GM19372 (cell line): Measurements from ENCODE around the gene GRHL3.

Experiments used
- ATAC-seq: cut with Tn5 transposase; IDR thresholded peaks from one replicate; pipeline ENCODE4 v1.9.1; 2021; ENCODE audit warnings: mild to moderate bottlenecking, low read depth, moderate library complexity; ENCODE audit not compliant: unreplicated experiment

Gene GRHL3

DNA sequence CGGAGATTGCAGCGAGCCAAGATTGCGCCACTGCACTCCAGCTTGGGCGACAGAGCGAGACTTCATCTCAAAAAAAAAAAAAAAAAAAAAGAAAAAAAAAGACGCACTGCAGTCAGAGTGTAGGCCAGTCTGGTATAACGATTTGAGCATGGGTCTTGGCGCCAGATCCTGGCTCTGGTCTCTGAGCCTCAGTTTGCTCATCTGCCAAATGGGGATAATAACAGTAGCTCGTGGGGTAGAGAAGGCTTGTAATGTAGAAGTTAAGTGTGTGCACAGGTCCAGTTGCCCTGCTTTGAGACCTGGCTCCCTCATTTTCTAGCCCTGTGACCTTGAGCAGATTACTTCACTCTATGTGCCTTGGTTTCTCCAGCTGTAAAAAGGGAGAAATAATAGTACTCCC is 26.3 kb upstream of the GRHL3 start:
- ATAC-seq: no peak

DNA sequence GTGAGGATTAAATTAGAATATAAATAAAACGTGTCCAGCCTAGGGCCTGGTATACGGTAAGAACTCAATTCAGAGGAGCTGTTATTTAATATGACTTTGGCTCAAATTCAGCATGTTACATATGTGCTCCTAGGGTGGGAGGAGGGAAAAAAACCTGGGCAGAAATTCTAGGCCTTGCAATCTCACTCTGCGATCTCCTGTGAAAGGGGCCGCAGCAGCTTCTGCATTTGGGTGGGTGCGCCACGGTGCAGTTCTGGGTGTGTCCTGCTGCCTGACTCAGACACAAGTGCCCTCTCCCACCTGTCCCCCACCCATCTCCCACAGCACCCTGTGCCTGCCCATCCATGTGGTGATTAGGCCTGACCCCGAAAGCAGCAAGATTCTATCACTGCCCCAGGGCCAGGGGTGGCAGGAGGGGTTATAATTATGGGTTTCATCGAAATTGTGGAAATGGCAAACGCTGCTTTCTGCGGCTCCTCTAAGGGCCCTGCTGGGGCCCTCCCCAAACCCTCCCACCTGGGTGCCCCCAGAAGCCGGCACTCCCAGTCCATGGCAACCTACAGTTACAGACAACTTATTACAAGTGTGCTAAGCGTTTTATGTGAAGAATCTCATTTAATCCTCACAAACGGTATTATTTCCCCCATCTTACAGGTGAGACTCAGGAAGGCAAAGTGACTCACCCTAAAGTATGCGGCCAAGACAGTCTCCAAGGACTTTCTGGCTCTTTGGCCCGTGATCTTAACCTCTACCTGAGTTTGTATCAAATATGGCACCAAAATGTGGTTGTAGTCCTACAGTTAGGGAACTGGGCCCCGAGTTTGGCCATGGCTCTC is 25.5 kb upstream of the GRHL3 start:
- ATAC-seq: no peak

DNA sequence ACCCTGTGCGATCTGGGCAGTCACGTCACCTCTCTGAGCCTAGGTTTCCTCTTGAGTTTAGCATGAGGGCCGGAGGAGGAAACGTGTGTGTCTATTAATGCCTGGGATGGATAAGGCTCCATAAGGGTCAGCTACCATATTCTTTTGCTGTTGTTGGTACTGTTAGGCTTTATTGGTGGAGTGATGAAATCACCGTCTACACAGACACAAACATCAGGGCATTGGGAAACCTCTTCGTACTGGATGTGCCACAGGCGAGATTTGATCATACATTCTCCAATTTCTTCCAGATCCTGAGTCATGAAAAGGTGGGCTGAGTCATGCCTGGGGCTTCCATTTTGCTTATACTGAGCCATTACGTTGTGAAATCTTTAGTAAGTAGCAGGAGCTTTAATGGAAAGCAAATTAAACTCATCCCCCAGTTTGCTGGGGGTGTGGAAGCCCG is 24.9 kb upstream of the GRHL3 start:
- ATAC-seq: no peak

DNA sequence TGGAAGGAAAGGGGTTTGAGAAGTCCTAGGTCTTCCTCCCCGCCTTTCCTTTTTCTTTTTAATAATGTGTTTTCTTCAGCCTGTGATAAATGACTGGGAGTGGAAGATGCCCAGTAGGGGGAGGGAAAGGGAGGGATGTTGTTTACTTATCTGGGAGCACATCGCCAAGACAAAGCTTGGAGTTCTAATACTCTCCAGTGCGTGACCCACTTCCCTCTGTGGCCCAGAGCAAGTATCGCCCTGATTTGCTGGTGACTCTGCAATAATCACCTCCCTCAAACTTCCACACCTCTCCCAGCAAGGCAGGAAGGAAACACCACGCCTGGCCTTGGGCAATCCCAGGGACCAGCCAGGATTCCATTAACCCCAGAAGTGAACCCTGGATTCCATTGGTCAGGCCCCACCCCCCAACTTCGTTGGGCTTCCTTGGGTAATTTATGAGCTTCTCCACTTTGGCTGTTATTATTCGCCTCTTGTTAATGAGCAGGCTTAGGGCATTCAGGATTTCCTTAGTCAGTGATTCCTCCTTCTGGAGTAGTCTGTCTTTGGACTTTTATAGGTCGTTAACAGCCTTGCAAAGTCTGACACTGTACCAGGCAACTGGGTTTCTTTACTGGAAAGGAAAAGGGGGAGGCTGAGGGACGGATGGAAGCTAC is 24.3 kb upstream of the GRHL3 start:
- ATAC-seq: no peak

DNA sequence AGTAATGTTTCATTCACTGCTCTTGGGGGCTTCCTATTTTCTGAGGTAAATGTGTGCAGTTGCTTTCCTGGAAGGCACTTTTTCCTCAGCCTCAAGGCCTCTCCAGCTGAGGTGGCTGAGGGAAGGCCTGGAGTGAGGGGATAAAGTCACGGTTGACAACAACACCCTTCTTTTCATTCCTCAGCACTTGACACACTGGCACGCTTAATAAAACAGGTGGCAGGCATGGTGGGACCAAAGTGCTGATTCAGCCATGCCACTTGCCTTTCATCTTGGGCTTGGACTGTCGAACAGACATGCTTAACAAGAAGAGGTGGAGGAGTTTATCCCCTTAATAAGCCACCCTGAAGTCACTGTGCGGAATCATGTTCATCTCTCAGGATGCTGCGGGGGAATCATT is 23.6 kb upstream of the GRHL3 start:
- no peak for ATAC-seq

DNA sequence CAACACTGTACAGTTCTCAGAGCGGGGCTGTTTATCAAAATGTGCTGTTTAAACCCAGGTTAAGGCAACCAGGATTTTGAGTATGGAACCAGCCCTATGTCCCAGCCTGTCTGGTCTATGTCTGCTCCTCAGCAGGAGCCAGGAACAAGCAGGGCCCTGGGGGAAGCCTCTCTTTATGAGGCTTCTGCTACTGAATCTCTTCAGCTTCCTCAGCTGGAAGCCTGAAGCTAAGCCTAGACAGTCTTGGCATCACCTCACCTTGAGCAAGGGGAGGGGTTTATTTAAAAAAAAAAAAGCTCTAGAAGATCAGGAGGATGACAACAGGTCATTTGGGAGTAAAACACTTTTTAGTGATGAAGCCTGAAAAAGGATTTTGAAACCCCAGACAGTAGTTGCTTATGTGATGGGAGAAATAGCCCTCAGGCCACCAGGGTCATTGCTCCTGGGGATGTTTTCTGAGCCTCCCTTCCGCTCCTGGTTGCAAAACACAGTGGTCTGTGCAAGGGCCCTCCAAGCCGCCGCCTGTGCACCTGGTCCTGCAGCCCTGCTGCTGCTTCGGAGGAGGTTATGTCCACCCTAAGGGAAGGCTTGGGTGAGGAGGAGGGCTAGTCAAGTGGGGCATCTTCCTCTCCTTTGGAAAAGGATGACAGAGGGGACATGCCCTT is 21.8 kb upstream of the GRHL3 start:
- no peak for ATAC-seq

DNA sequence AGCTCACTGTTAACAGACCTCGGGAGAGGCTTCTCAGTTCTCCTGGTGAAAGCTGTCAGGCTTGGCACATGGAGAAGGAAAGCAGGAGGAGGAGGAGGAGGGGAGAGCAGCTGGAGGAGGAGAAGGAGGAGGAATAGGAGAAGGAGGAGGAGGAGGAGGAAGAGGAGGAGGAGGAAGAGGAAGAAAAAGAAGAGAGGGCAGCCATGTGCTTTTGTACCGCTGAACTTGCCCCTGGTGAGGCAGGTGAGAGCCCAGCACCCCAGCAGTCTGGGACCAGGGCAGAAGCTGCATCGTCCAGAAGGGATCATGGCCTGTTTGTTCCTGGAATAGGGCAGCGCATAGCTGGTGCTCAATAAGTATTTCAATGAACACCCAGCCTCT is 21.3 kb upstream of the GRHL3 start:
- no peak for ATAC-seq

DNA sequence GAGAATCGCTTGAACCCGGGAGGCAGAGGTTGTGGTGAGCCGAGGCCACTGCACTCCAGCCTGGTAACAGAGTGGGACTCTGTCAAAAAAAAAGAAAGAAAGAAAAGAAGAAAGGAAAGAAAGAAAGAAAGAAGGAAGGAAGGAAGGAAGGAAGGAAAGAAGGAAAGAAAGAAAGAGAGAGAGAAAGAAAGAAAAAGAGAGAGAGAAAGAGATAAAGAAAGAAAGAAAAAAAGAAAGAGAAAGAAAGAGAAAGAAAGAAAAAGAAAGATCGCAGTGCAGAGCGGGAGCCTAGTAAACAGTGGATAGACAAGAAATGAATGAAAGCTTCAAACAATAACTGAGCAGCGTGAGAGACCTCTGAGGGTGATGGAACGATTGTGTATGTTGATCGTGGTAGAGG is 20.6 kb upstream of the GRHL3 start:
- no peak for ATAC-seq

DNA sequence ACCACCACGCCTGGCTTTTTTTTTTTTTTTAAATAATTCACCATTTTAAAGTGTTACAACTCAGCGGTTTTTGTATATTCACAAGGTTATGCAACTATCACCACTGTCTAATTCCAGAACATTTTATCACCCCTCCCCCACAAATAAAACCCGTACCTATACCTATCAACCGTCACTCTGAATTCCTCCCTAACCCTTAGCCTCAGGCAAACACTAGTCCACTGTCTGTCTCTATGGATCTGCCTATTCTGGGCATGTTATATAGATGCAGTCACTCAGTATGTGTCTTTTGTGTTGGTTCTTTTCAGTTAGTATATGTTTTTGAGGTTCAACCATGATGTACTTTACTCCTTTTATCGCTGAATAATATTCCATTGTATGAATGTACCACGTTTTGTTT is 19.3 kb upstream of the GRHL3 start:
- ATAC-seq: no peak

DNA sequence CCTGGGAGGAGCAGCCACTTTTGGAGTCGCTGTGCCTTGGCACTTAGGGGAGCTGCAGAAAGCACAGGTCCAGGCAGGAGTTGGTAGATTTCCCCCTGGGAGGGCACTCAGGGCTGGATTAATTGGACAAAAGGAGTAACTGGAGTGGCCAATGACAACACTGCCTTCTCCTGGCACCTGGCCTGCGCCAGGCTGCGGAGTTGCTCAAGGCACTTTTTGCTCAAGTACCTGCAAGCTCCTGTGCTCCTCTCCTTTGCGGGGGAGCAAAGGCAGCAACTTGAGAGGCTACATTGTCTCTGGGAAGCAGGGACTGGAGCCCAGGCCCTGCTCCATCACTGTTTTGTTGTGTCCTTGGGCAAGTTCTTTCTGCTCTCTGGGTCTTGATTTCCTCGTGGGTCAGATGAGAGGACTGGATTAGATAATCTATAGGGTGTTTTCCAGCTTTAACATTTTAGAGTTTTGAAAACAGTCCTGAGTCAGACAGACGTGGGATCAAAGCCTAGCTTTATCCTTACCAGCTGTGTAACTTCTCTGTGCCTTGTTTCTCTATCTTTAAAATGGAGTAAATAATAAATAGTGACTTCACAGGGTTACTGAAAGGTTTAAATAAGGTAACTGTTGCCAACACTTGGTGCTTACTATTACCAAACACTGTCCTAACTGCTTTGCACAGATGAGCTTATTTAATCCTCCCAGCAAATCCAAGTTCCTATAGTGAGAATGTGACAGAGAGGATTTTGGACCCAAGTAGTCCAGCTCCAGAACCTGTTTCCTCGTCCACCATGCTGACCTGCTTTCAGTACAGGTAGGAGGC is 18.0 kb upstream of the GRHL3 start:
- ATAC-seq: no peak

DNA sequence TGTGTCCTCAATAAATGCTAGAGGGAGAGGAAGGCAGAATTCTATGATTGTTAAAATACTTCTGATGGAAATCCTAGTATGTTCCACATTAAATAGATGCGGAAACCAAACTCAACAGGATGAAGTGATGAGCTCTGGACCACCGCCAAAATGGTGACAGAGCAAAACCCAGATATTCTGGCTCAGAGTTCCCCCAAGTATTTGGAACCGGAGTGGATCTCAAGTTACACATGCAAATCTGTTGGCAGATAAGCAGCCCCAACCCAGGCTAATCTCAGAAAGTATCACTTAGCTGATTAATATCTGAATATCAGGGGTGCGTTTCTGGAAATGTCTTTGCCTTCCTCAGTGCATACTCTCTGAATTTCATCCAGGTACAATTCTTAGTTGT is 17.4 kb upstream of the GRHL3 start:
- no peak for ATAC-seq

DNA sequence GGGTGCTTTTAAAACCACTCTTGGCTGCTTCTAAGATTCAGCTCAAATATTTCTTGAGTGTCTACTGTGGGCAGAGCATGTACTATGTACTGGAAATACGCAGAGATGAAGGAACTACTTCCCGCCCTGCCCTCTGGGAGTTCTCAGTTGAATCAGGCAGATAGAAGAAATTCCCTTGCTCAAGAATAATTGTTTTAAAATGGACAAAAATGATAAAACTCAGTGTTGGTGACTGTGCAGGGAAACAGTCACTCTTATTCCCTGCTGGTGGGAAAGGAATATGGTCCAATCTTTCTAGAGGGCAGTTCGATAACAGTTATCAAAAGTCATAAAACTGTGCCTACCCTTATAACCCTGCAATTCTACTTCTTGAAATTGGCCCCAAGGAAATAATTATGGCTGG is 16.9 kb upstream of the GRHL3 start:
- ATAC-seq: no peak

DNA sequence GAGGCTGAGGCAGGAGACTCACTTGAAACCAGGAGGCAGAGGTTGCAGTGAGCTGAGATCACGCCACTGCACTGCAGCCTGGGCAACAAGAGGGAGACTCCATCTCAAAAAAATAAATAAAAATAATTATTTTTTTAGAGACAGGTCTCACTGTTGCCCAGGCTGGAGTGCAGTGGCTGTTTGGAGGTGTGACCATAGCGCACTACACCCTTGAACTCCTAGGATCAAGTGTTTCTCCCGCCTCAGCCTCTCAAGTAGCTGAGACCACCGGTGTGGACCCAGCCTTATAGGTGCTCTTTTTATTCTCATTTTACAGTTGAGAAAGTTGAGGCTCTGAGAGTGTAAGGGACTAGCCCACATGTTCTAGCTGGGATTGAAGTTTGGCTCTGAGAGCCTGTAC is 15.6 kb upstream of the GRHL3 start:
- no peak for ATAC-seq

DNA sequence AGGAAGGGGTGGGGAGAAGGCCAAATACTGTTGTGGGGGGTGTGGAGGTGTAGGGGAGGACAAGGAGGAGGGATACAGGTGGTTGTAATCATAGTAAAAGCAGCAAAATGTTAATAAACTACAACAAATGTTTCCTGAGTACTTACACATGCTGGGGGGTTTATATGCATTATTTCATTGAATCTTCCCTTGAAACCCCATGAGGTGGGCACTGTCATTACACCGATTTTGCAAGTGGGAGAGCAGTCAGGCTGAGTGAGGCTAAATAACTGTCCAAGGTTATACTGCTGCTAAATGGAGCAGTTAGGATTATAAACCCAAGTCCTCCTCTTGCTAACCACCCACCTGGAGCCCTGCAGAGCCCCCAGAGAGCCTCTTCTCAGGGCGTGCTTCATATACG is 14.4 kb upstream of the GRHL3 start:
- no peak for ATAC-seq

DNA sequence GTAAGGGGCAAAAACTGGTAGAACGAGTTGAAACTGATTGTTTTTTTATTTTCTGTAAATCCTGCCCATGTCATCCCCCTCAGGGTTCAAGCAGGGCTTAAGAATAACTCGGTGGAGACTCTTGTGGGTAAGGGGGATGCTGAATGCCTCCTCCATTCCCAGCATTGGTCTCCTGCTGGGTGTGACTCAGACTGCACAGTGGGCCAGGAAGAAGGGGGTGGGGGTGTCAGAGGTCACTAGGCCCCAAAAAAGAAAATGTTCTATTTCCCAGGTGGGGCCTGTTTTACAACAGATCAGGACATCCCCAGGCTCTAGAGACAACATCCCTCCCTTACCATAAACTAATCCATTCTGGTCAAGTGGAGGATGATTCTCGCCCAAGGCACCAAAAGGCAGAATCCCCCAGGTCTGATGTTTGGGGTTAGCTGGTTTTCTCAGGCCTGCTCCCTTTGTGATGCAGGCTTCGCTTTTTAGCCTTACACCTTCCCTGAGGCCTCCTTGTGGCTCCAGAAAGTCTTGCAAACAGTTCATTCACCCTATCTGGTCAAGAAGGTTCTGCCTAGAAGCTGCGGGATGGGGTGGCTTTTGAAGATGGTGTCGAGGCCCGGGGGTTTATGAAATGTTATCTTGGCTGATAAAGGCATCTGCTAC is 10.7 kb upstream of the GRHL3 start:
- no peak for ATAC-seq

DNA sequence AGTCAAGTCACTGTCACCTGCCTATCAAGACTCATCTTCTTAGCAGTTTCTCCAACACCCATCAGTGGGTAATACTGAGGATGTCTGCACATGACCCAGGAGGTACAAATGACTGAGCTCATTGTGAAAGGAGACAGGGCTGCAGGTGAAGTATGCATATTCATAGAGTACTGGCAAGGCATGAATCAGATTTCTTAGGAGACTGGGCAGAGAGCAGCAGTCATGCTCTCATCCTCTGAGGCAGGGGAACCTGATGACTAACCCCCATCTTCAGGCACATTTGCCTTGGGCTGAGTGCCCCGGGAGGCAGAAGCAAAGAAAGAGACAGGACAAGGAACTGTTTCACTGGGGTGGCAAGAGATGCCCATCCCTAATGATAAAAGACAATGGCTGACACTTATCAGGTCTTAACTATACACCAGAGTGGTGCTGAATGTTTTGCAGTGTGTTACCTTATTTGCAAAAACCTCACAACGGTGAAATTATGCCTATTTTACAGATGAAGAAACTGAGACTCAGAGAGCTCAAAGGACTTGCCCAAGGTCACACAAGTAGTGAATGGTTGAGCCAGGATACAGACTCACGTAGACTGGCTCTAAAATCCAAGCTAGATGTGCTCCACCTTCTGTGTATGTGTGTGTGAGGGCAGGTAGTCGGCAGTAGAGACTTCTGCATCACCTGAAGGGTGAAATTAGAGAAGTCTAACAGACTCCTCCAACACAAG is 9.2 kb upstream of the GRHL3 start:
- ATAC-seq: no peak

DNA sequence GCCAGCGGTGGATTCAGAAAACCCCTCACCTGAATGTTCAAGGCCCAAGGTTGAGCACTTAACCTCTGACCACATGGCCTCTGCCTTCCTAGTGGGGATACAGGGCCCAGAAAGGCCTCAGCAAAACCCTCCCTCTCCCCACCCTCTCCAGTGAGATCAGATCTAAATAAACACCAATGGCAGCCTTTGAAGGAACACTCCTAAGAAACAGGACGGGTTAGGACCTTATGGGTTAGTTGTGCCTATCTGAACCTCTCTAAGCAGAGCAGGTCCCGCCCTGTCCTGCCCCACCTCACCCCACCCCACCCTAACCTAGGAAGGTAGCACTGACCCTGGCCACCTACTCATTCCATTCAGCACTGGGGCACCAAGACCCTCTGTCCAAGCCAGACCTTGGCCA is 7.9 kb upstream of the GRHL3 start:
- no peak for ATAC-seq

DNA sequence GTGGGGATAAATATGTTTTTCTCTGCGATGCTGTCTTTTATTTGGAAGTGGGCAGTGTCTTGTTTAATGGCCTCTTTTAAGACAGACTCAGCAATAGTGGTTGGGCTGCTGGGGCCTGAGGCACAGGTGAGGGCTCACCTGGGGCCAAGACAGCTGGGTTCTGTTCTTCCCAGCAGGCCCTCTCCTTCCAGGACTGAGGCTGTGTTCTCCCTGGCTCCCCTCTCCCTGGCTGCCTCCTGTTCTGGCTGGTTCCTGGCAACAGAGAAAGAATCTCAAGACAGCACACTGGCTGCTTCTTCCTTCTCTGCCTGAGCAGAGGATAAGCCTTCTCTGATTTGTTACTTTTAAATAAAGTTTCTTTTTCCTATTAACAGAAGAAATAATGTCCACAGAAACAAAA is 7.4 kb upstream of the GRHL3 start:
- no peak for ATAC-seq

DNA sequence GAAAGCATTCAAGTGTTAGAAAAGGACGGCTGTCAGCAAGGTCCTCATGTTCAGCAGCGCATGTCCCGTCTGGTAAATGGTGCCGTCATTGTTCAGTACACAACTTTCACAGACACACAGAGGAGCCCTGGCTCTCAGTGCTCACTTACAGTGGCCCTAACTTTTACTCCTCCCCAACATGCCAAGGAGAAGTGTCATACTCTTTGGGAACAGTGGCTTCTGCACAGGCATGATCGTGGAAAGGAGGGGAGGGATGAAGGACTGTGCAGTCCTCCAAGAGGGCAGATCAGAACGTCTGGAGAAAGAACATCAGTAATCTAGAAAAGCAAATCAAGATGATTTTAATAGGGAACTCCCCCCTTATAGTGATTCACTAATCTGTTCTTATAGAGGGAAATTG is 3.8 kb upstream of the GRHL3 start:
- ATAC-seq: no peak

DNA sequence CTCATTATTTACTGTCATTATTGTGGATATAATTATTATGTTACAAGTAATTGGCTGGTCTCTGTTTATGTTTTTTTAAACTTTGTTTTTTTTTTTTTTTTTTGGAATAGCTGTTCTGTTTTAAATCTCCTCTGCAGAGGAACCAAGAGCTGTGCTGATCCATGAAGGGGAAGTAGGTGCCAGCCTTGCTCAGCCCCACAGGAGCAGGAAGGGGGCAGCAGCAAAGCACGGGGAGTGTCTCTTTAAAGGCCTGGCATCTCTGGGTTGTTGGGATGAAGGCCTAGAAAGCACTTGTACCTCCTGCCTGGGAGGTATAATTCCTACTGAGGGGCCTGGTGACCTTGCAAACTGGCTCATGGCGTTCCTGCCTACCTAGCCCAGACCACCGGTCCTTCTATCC is 2.5 kb upstream of the GRHL3 start:
- no peak for ATAC-seq
